ENCODE results near the gene FLRT3. TPM values are rescaled to one million over a fixed set of nuclear protein-coding genes. Genes with fewer than 3 reads are reported as not detected.

FLRT3 gene
- total RNA-seq, 1 donor from 2014 or later: 16.0 TPM

DNA sequence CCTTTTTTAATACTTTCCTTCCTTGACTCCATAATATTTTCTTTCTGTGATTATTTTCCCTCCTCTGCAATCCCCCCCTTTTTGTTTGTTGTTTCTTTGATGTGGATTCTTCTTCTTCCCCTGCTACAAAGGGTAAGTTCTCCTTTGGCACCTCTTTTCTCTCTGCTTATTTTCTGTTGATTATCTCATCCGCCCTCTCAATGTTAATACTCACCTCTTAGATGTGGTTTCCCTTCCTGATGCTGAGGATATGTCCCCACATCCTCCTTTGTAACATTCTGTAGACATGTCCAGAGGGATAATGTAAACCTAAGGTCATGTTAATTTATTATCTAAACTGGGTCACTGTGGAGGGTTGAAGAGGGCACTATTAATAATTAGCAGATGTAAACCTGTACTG, 17.7 kb downstream of the FLRT3 start:
- DNase-seq (ENCODE audit: low read depth): no peak

DNA sequence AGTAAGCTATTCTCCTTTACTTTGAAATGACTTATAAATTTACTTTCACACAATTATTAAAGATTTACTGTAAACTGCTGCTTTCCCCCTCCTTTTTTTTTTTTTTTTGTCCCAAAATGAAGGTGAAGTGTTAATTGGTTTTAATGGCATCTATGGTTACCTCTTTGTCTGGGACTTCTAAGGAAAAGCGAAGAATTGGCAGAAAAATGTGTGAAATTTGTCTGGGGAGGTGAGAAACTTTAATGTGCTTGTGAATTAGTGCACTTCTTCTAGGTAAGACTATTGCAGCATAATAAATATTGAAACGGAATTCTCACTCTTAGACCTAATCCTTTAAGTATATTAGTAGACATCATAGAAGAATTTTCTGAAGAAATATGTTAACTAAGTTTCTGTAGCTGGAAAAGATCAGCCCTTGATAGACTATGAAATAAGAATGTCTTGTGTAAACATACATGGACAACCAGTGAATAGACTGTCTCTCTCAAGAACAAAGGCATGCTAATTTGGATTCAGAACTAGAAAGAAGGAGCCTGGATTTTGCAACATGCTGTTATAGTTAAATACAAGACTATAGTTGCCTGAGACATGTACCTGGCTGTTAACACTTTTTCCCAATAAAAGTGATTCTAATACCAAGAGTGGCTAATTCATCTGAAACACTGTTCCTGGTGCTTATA, 23.9 kb downstream of the FLRT3 start:
- DNase-seq (ENCODE audit: low read depth): no peak

DNA sequence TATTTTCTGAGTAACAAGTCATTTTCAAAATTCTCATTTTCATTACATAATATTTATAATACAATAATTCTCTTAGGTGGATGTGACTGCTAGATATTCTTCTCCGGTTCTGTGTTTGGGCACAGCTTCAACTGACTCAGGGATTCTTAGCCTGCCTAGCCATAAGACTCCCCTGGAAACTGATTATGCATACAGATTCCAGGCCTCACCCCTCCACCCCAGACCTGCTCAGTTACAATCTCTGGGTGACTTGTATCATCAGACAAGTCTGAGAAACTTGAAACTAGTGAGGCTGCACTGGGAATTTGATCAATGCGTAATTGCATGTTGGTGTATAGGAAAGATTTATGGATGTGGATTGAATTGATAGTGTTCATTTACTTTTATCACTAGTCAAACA, 25.4 kb downstream of the FLRT3 start:
- no peak for DNase-seq (ENCODE audit: low read depth)

DNA sequence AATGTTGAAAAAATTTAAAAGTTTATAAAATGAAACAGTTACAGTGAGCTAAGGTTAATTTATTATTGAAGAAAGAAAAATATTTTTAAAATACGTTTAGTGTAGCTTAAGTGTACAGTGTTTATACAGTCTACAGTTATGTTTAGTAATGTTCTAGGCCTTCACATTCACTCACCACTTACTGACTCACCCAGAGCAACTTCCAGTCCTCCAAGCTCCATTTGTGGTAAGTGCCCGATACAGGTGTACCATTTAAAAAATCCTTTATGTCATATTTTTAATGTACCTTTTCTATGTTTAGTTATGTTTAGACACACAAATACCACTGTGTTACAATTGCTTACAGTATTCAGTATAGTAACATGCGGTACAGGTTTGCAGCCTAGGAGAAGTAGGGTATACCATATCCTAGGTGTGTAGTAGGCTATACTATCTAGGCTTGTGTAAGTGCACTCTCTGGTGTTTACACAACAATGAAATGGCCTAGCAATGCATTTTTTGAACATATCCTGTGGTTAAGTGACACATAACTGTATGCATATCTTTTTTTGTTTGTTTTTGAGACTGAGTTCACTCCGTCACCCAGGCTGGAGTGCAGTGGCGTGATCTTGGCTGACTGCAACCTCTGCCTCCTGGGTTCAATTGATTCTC, 26.3 kb downstream of the FLRT3 start:
- DNase-seq (ENCODE audit: low read depth): no peak

DNA sequence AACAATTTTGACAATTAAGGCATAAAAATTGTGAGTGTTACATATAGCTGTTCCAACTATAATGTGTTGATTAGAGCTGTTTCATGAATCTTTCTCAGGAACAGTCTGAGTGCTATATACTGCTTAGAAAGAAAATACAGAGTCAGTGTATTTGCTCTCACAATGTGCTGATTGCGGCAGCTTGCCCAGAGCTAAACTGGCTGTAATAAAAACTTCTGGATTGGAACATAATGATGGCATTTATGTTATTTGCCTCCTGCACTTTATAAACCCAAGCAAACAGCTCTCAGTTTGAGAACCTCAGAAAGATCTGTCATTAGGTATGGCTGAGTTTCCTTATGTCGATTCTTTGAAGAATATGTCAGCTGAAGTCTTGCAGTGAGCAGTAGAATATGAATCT, 29.5 kb downstream of the FLRT3 start:
- DNase-seq (ENCODE audit: low read depth): peak; percentile 70

DNA sequence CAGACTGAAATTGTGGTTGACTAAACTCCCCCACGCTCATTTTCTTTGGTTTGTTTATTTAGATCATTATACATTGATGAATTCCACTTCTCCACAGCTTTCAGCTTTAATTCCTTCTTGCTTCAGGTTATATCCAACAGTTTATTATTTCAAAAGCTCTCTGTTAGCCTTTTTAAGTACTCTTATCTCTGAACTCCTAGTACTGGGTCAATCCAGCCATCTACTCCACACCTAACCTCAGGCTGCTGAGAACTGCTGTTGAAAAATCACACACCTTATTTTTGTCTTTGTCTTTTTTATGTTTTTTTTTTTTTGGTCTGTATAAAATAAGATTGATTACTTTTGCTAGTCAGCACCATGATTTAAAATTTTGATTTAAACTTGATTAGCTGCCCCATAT, 32.9 kb downstream of the FLRT3 start:
- DNase-seq (ENCODE audit: low read depth): no peak

DNA sequence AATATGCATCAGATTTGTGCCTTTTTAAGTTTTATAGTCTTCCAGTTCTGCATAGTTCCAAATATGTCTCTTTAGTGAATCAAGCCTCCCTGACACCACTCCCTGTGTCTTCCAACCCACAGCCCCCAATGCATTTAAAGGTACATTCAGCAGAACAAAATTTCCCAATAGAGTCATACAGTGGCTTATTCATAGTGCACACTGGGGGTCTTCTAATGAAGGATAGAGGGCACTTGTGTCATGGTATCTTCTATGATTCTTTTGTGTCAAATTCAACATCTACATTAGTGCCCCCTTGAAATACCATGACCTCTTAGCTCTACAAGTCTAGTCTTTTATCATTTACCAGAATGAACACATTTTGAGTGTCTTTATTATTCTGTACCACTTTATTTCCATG, 33.8 kb downstream of the FLRT3 start:
- no peak for DNase-seq (ENCODE audit: low read depth)

DNA sequence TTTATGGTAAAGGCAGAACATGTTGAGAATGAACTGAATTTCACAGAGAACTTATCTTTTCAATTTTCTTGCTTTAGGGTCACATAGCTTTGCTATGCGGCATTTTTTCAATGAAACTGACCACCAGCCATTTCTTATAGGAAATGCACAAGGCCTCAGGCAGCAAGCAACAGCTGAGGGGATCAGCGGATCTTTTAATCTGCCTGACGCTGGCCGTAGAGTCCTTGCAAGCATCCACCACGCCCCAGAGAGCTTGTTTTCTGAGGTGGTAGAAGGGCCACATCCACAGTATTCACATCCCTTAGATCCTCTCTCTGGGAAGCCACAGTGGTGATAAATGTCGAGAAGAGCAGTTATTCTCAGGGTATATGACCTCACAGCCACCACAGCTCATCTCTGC, 34.3 kb downstream of the FLRT3 start:
- DNase-seq (ENCODE audit: low read depth): no peak

DNA sequence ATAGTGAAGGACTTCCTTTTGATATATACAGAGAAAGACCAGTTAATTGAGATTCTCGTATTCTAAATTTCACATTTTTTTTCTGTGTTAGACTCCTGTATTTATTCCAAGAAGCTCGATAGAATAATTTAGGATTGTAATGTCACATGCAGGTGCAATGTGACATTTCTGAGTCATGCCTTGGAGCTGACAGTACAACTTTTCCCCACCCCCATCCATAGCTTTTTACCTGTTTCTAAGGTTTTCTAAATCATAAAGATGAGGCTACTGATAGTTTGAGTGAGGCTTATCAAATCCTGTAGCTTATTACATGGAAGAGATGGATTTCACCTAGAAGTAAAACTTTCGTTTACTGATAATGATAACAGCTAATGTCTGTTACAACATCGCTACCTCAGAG, 37.6 kb downstream of the FLRT3 start:
- no peak for DNase-seq (ENCODE audit: low read depth)

DNA sequence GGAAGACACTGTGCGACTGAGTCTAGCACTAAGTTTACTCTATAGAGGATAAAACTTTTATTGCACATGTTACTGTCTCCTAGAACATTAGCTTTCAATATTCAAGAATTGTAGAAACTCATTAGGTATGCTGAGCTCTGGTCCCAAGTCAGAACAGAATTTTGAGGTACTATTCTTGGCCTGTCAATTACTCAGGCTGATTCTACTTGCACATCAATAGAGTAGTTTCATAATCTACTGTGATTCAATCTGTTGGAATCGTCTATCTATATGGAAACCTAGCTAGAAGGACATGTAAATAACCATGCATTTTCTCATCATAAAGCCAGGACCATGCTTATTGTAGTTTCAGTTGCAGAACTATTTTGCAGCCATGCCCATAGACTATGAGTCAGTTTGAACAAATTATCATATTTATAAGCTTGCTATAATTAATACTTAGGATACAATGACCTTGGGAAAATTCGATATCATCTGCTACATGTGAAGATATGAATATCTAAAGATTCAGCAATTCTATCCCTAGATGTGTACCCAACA, 41.6 kb downstream of the FLRT3 start:
- DNase-seq (ENCODE audit: low read depth): no peak

DNA sequence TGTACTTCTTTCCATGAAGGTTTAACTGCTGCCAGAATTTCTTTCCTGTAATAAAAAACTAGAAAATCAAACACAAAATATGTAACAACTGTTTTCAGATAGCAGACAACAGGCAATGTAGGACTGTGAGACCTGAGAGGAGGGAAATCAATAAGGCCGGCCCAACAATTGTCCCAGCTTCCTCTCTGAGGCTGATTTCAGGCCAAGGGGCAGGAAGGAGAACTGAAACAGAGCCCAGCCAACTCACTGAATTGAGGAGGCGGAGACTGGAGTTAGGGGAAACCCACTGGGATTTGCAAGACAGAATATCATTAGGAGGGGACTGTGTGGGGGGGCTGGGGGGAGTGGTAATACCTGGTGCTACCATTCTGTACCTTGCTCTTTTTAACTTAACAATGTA, 42.2 kb downstream of the FLRT3 start:
- no peak for DNase-seq (ENCODE audit: low read depth)

DNA sequence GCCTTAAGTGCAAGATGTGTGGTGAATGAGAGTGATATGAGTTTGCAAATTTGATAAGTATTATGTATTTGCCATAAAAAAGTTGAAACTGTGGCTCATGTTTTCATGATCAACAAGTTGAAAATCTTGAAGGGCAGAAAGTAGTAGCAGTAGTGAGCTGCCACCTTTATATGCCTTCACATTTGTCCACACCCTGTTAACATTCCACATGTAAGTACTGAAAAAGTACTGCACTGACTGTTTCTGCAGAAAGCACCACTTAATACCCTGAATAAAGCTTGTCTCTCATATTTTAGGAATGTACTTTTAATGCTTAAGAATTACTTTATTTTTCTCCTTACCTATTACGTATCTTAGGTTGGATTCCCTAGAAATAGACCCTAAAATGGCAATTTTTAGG, 45.9 kb downstream of the FLRT3 start:
- DNase-seq (ENCODE audit: low read depth): no peak

DNA sequence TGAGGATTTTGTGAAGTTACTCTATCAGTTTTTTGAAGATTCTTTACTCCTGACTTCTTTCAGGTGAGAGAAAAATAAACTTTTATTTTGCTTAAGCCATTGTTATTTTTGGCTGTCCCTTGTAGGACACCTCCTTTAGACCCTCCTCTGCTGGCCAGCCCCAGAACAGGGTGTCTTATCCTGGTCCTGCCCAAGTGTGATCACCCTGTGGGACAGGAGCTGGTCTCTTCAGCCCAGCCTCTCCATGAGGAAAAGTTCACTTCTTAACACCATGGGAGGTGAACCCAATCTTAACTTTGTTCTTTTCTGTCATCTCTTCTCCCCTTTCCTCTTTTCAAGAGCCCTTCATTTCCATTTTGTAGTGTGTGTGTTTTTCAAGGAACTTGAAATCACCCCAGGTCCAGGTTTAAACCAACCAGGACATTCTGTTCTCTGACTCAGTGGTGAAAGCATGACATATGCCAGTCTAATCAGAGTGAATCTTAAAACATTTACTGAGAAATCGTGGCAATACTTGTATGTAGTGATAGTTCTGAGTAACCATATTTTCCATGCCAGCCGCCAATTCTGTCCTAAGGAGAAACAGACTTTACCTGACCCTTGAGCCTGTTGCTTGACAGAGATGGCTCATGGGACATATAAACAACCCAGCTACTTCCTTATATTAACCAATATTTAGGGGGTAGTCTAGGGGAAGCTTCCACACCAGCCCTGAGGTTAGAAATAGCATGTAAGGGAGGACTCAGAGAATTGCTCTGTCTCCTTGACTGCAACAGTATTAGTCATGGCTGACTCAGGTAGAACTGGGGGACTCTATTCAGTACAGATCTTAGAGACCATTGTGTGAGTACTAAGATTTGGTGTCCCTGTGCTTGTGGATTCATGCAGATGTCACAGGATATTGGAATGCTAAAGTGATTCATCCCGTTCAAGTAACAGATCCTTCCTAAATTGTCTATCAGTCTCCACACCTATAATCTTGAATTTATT, 48.8 kb downstream of the FLRT3 start:
- peak; percentile 93 for DNase-seq (ENCODE audit: low read depth)

DNA sequence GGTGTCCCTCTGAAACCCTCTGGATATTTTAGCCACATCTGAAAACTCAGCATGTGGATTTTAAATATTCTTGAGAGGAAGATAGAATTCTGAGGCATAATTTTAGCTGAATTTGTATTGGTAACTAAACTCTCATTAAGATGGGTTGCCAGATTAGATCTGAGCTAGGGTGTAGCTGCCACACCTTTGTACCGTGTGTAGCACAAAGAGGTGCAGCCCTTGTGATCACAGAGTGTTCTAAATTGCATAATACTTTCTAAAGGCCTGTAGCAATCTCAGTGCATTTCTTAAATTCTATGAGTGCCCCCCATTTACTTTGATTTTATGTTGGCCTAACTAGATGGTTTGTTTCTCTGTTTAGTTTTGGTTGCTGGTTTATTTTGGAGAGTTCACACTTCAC, 53.0 kb downstream of the FLRT3 start:
- DNase-seq (ENCODE audit: low read depth): no peak

DNA sequence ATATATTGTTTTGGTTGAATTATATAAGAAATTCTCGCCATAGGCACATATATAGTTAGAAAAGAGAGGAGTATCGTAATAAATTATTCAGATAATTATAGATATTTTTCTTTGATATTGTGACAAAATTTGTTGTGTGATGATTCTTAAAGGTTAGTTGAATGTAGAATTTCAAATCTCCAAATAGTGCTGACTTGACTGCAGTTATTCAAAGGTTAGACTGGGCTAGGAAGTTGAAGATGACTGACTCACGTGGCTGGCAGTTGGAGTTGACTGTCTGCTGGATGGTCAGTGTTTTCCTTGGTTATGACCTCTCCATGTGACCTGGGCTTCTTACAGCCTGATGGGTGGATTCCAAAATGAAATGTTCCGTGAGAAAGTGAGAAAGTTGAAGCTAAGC, 55.3 kb downstream of the FLRT3 start:
- DNase-seq (ENCODE audit: low read depth): no peak
